CD4-positive, alpha-beta T cell (primary cell): Measurements from ENCODE around the gene ST3GAL3. TPM values are rescaled to one million over a fixed set of nuclear protein-coding genes. Genes with fewer than 3 reads are reported as not detected.
A peak's percentile ranks its signal among the peaks of the same experiment; 100 is the strongest.

Experiments
- ATAC-seq: fragments of 200-7000 bp; cut with Tn5 transposase; one replicate; pipeline ENCODE4 v1.10.0; 2022; ENCODE audit warnings: mild to moderate bottlenecking; ENCODE audit not compliant: poor library complexity
- CTCF ChIA-PET: fragments of 350-600 bp; sonication (Branson Sonifier 250); formaldehyde crosslinking; loops from one replicate; lab custom pipeline; 2021; ENCODE audit warnings: antibody characterized with exemption, inconsistent platforms; lab: Charles Lee
- POLR2A ChIA-PET: fragments of 350-600 bp; sonication (Branson Sonifier 250); formaldehyde crosslinking; loops from one replicate; lab custom pipeline; 2021; ENCODE audit warnings: antibody characterized with exemption, inconsistent platforms; lab: Charles Lee
- DNase-seq, 14 experiments: peaks; one replicate each; pipeline ENCODE4 v3.0.0-alpha.2; 2013 to 2020; ENCODE audit warnings: mixed read lengths in 2 of 14
- H3K27ac ChIP-seq, 2 donors: one replicate each; pipeline versions ENCODE4 v1.5.1 to v1.7.0; 2013; ENCODE audit warnings: low read length in 2 of 2, low read depth in 1 of 2, mild to moderate bottlenecking in 1 of 2
- H3K27me3 ChIP-seq, 2 experiments: 1 replicate in 1 of 2; 2 replicates in 1 of 2; pipeline versions ENCODE4 v1.6.1 to v1.7.0; 2013; ENCODE audit warnings: low read length in 2 of 2, control low read depth in 1 of 2, mild to moderate bottlenecking in 1 of 2, moderate library complexity in 1 of 2; ENCODE audit not compliant: insufficient read depth in 2 of 2, control insufficient read depth in 1 of 2
- H3K36me3 ChIP-seq: one replicate; pipeline ENCODE4 v1.6.1; 2013; ENCODE audit warnings: low read length, control low read depth; ENCODE audit not compliant: insufficient read depth
- H3K4me1 ChIP-seq: one replicate; pipeline ENCODE4 v1.6.1; 2013; ENCODE audit warnings: low read length, control low read depth; ENCODE audit not compliant: insufficient read depth
- H3K4me3 ChIP-seq: one replicate; pipeline ENCODE4 v1.5.1; 2013; ENCODE audit warnings: mild to moderate bottlenecking, low read length, moderate library complexity
- H3K9me3 ChIP-seq, 2 experiments: 1 replicate in 1 of 2; 2 replicates in 1 of 2; pipeline versions ENCODE4 v1.6.1 to v1.7.0; 2013; ENCODE audit warnings: low read length in 2 of 2, mild to moderate bottlenecking in 2 of 2, control low read depth in 1 of 2, moderate library complexity in 1 of 2; ENCODE audit not compliant: control insufficient read depth in 1 of 2, insufficient read depth in 1 of 2
- H3K27ac Mint-ChIP-seq: one replicate; pipeline ENCODE4 v1.8.0; 2020; ENCODE audit warnings: mixed read lengths
- H3K27me3 Mint-ChIP-seq: one replicate; pipeline ENCODE4 v1.8.0; 2021; ENCODE audit warnings: mixed read lengths
- H3K36me3 Mint-ChIP-seq: one replicate; pipeline ENCODE4 v1.8.0; 2021; ENCODE audit warnings: low read depth, mixed read lengths
- H3K4me1 Mint-ChIP-seq: one replicate; pipeline ENCODE4 v1.8.0; 2021; ENCODE audit warnings: low read depth, mixed read lengths
- H3K4me3 Mint-ChIP-seq: one replicate; pipeline ENCODE4 v1.8.0; 2020; ENCODE audit warnings: mild to moderate bottlenecking, mixed read lengths
- H3K9me3 Mint-ChIP-seq: one replicate; pipeline ENCODE4 v1.8.0; 2020; ENCODE audit warnings: mixed read lengths
- intact Hi-C, 2 experiments: fragments of 100-400 bp; cut with DNase I in 1 of 2; cut with micrococcal nuclease in 1 of 2; formaldehyde crosslinking; loops; one replicate each; pipeline versions ENCODE4 v1.15.1 to v1.9.0; 2023 to 2025; cut with DNase I, micrococcal nuclease
- total RNA-seq, 174 experiments: library from RNA in 2 of 174; stranded (reverse) in 2 of 174; gene quantifications; one replicate each; pipeline ENCODE4 v1.2.3 and lab custom pipeline; 2021 to 2026
- TF ChIP-seq, protein P1 (sequence below): fragments of 200-600 bp; IDR thresholded peaks from one replicate; pipeline ENCODE4 v1.8.0; 2022; ENCODE audit warnings: antibody characterized with exemption, mild to moderate bottlenecking

ST3GAL3 gene
- total RNA-seq, 2 experiments from 2014 or later = 17.6 to 20.5 TPM

DNA sequence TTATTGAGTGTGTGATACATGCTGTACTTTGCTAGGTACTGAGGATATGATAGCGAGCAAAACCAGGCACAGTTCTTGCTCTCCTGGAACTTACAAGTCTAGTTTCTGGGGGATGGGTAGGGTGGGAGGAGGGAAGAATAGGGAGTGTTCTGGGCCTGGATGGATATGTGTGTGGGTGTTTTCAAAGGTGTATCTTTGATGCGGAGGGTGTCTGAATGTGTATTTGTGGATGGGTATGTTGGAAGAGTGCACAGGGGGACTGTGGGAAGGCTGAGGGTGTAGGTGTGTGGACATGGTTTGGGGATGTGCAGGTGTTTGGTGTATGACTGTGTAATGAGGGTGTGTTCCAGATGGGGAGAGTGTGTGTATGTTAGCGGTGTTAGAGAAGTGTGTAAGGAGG lies 258.0 kb downstream of the ST3GAL3 start:
- Mint-ChIP-seq H3K4me1 (peaks cover 12% of the 10 kb centered on the region), H3K4me3 (no peak overlapping the region), H3K9me3 (no peaks in the 10 kb centered on the region), H3K27me3 (no peaks in the 10 kb centered on the region), H3K27ac (no peak overlapping the region), H3K36me3 (peaks cover 24% of the 10 kb centered on the region)
- ChIA-PET CTCF (no interaction called here), POLR2A (no interaction called here)
- Histone ChIP-seq H3K27me3 (no peaks in the 10 kb centered on the region), H3K4me1 (peaks cover 12% of the 10 kb centered on the region), H3K9me3 (no peaks in the 10 kb centered on the region), H3K4me3 (no peak overlapping the region), H3K36me3 (peaks cover 24% of the 10 kb centered on the region), H3K27ac (no peak overlapping the region)
- DNase-seq (no peak), ATAC-seq (no peak)
- TF ChIP-seq, protein P1, sequence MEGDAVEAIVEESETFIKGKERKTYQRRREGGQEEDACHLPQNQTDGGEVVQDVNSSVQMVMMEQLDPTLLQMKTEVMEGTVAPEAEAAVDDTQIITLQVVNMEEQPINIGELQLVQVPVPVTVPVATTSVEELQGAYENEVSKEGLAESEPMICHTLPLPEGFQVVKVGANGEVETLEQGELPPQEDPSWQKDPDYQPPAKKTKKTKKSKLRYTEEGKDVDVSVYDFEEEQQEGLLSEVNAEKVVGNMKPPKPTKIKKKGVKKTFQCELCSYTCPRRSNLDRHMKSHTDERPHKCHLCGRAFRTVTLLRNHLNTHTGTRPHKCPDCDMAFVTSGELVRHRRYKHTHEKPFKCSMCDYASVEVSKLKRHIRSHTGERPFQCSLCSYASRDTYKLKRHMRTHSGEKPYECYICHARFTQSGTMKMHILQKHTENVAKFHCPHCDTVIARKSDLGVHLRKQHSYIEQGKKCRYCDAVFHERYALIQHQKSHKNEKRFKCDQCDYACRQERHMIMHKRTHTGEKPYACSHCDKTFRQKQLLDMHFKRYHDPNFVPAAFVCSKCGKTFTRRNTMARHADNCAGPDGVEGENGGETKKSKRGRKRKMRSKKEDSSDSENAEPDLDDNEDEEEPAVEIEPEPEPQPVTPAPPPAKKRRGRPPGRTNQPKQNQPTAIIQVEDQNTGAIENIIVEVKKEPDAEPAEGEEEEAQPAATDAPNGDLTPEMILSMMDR = no peak
- intact Hi-C loops = no loop called here

DNA sequence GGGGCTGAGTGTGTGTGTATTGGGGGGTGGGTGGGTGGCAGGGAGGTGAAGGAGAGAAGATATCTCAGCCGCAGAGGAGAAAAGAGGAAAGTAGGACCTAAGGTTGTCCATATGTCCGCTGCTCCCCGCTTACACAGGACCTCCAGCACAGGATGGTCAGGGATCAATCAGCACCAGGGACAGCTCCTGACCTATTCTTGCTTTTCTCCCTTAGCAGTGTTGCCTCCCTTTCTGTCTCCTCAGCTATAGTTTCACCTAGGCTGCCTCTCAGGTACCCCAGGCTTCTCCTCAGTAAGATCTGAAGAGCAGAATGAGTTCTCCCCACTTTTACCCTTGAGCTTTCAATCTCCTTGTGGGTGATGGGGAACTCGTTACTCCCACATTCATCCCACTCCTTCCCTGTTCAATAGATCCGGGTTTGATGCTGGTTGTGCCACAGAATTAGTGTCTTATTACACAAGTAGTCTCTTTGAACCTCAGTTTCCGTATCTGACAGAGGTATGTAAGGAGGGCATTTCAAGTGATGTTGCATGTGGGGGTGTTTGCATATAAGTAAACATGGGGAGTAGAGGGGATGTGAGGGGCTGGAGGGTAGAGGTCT lies 261.1 kb downstream of the ST3GAL3 start:
- no peak overlapping the region for H3K27ac ChIP-seq
- peaks cover 24% of the 10 kb centered on the region for H3K4me1 ChIP-seq
- Mint-ChIP-seq H3K9me3 (no peaks in the 10 kb centered on the region), H3K27ac (no peak overlapping the region), H3K27me3 (no peaks in the 10 kb centered on the region), H3K36me3 (peaks cover 9% of the 10 kb centered on the region), H3K4me3 (peak overlapping the region; percentile 20), H3K4me1 (peaks cover 27% of the 10 kb centered on the region)
- H3K4me3 ChIP-seq = no peak overlapping the region
- ATAC-seq = no peak
- intact Hi-C loops = loop anchor here in 1 of 2 experiments (1.0 kb wide), 1 partner anchor 20 kb away; no protein-coding TSS in a partner anchor
- H3K36me3 ChIP-seq = peaks cover 24% of the 10 kb centered on the region
- POLR2A ChIA-PET = no interaction called here
- no peaks in the 10 kb centered on the region for H3K9me3 ChIP-seq
- H3K27me3 ChIP-seq = no peaks in the 10 kb centered on the region
- peak in 4 of 14 experiments; percentile 18 to 56 (median 45) for DNase-seq
- CTCF ChIA-PET = no interaction called here
- TF ChIP-seq, protein P1 = no peak

DNA sequence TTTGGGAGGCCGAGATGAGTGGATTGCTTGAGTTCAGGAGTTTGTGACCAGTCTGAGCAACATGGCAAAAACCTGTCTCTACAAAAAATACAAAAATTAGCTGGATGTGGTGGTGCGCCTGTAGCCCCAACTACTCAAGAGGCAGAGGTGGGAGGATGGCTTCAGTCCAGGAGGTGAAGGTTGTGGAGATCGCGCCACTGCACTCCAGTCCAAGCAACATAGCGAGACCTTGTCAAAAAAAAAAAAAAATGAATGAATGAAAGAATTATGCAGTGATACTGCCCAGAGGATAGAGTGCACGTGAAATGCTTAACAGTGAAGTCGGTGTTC lies 262.0 kb downstream of the ST3GAL3 start:
- ChIA-PET CTCF (interaction anchor here (1.6 kb wide), 1 partner anchor 22 kb away, joined by 4 read pairs; the partner anchor contains the start of gene IPO13), POLR2A (interaction anchor here (0.9 to 1.4 kb wide), 3 partner anchors 21 to 244 kb away, joined by 3 to 7 read pairs (median 4); partner anchors contain the start of genes DMAP1 and IPO13)
- peak overlapping the region; percentile 90 for H3K4me3 Mint-ChIP-seq
- Histone ChIP-seq H3K27ac (no peak overlapping the region), H3K9me3 (no peaks in the 10 kb centered on the region), H3K4me3 (peak overlapping the region; percentile 87), H3K27me3 (no peaks in the 10 kb centered on the region), H3K36me3 (peaks cover 20% of the 10 kb centered on the region), H3K4me1 (peaks cover 33% of the 10 kb centered on the region)
- H3K9me3 Mint-ChIP-seq = no peaks in the 10 kb centered on the region
- peaks cover 15% of the 10 kb centered on the region for H3K36me3 Mint-ChIP-seq
- no peak for ATAC-seq
- H3K27ac Mint-ChIP-seq = peak overlapping the region; percentile 74
- no peaks in the 10 kb centered on the region for H3K27me3 Mint-ChIP-seq
- no peak for DNase-seq
- peaks cover 37% of the 10 kb centered on the region for H3K4me1 Mint-ChIP-seq
- TF ChIP-seq, protein P1 = no peak
- intact Hi-C loops = loop anchor here in 1 of 2 experiments (1.0 kb wide), 1 partner anchor 23 kb away; the partner anchor contains the start of gene IPO13
